ENCODE measurements around the gene VWA5B2.

DNA sequence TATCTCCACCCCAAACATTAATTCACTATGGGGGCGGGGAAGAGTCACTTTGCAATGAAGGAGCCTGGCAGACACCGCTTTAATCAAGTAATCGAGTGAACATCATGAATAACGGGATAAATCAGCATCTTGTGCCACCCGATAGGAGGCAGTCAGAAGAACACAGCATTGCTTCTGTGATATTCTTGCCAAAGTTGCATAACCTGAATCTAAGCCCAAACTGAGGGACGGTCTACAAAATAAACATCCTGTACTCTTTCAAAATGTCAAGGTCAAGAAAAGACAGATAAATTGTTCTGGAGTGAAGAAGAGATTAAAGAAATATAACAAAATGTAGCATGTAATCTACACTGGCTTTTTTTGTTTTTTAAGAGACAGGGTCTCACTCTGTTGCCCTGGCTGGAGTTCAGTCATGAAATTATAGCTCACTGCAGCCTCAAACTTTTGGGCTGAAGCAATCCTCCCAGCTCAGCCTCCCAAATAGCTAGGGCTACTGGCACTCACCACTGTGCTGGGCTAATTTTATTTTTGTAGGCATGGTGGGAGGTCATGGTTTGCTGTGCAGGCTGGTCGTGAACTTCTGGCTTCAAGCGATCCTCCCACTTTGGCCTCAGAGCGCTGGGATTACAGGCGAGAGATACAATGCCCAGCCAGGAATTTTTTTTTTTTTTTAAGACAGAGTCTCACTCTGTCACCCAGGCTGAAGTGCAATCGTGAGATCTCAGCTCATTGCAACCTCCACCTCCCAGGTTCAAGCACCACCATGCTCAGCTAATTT lies 20.1 kb upstream of the VWA5B2 start:
- TF ChIP-seq, protein P1, sequence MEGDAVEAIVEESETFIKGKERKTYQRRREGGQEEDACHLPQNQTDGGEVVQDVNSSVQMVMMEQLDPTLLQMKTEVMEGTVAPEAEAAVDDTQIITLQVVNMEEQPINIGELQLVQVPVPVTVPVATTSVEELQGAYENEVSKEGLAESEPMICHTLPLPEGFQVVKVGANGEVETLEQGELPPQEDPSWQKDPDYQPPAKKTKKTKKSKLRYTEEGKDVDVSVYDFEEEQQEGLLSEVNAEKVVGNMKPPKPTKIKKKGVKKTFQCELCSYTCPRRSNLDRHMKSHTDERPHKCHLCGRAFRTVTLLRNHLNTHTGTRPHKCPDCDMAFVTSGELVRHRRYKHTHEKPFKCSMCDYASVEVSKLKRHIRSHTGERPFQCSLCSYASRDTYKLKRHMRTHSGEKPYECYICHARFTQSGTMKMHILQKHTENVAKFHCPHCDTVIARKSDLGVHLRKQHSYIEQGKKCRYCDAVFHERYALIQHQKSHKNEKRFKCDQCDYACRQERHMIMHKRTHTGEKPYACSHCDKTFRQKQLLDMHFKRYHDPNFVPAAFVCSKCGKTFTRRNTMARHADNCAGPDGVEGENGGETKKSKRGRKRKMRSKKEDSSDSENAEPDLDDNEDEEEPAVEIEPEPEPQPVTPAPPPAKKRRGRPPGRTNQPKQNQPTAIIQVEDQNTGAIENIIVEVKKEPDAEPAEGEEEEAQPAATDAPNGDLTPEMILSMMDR (IDR thresholded peaks at IDR 0.05), result no peak
- TF ChIP-seq ZFX (IDR thresholded peaks at IDR 0.05; ENCODE audit: borderline replicate concordance), result no peak
